ENCODE results near the gene SPRY2. TPM values are rescaled to one million over a fixed set of nuclear protein-coding genes. Genes with fewer than 3 reads are reported as not detected.

The SPRY2 gene
- polyA plus RNA-seq, 2 of the 4 experiments (the other 2 are of a cell fraction) = 5.9 to 23.1 TPM

- Histone ChIP-seq H3K4me2 (no peak overlapping the region), H3K4me1 (no peaks in the 10 kb centered on the region), H3K27ac (no peak overlapping the region), H3K9me3 (no peaks in the 10 kb centered on the region; the same call in 2 of the 3 replicates), H3K4me3 (no peak overlapping the region)
- ATAC-seq (no peak), FAIRE-seq (no peak), DNase-seq (ENCODE audit: low read depth in 1 of 2, low spot score in 1 of 2) (no peak)
- POLR2A ChIA-PET = no interaction called here
- no peak for TF ChIP-seq BCL3 (IDR thresholded peaks at IDR 0.05)
- TF ChIP-seq, protein P1, sequence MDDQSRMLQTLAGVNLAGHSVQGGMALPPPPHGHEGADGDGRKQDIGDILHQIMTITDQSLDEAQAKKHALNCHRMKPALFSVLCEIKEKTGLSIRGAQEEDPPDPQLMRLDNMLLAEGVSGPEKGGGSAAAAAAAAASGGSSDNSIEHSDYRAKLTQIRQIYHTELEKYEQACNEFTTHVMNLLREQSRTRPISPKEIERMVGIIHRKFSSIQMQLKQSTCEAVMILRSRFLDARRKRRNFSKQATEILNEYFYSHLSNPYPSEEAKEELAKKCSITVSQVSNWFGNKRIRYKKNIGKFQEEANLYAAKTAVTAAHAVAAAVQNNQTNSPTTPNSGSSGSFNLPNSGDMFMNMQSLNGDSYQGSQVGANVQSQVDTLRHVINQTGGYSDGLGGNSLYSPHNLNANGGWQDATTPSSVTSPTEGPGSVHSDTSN (IDR thresholded peaks at IDR 0.05) = no peak
- no peak for TF ChIP-seq POLR2A (IDR thresholded peaks at IDR 0.05; ENCODE audit: low read length)
- TF ChIP-seq ZC3H11A (IDR thresholded peaks at IDR 0.05) = no peak
- no peak for TF ChIP-seq FOXS1 (CRISPR knock-in tag; IDR thresholded peaks at IDR 0.05)
- no peak for TF ChIP-seq HOXB5 (CRISPR knock-in tag; IDR thresholded peaks at IDR 0.05)
- no peak for TF ChIP-seq SMC3 (IDR thresholded peaks at IDR 0.05)
- TF ChIP-seq EP300 (IDR thresholded peaks at IDR 0.05) = no peak
- CTCF ChIA-PET = interaction anchor here (1.1 kb wide), 1 partner anchor 610 kb away, joined by 3 read pairs; no protein-coding TSS in a partner anchor
Observed at GRCh38 chr13:80386002-80386401, 45.1 kb upstream of the SPRY2 start.

DNA sequence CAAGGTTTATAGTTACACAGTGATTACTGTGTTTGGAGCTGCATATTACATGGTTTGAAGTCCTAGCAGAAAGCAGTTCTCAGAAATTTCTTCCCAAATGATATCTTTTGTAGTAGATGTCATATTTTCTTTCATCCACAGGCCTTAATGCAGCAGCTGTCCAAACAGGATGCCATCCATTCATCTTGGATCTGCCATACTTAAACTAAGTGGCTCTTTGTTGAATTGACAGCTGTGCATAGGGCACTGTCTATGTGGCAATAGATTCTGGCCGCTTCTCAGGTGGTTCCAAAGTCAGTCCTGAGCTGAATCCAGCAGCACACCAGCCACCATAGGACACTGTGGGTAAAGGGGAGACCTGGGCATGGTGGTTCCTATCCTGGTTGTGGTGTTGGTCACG lies 41.6 kb upstream of the SPRY2 start:
- no peak for DNase-seq (ENCODE audit: low read depth in 1 of 2, low spot score in 1 of 2)
- 50% methylated on average over 1 of the region's 2 CpGs for WGBS (ENCODE audit: missing lambda C conversion rate)
- ChIA-PET CTCF (interaction anchor here (0.7 kb wide), 2 partner anchors 12 to 41 kb away, joined by 3 read pairs; no protein-coding TSS in a partner anchor), POLR2A (no interaction called here)
- FAIRE-seq = no peak
- TF ChIP-seq MAZ (IDR thresholded peaks at IDR 0.05; ENCODE audit: borderline replicate concordance, low read depth, low read length) (no peak), JUN (IDR thresholded peaks at IDR 0.05) (no peak), SREBF2 (IDR thresholded peaks at IDR 0.05) (no peak), MAFK (IDR thresholded peaks at IDR 0.05; ENCODE audit: partially characterized antibody) (no peak), ZNF302 (CRISPR knock-in tag; IDR thresholded peaks at IDR 0.05) (no peak), PHF8 (IDR thresholded peaks at IDR 0.05; ENCODE audit: borderline replicate concordance, low read depth) (no peak), SMC3 (IDR thresholded peaks at IDR 0.05) (no peak), CHD2 (IDR thresholded peaks at IDR 0.05; ENCODE audit: low read length, partially characterized antibody) (no peak), HES2 (IDR thresholded peaks at IDR 0.05) (no peak), ESRRA (IDR thresholded peaks at IDR 0.05; ENCODE audit: borderline replicate concordance, low read length) (no peak), KDM1A (IDR thresholded peaks at IDR 0.05; ENCODE audit: low read depth) (no peak), FOXS1 (CRISPR knock-in tag; IDR thresholded peaks at IDR 0.05) (no peak), FOSL2 (IDR thresholded peaks at IDR 0.05) (no peak), FOSL2 (CRISPR knock-in tag; IDR thresholded peaks at IDR 0.05) (no peak), RARB (CRISPR knock-in tag; IDR thresholded peaks at IDR 0.05) (no peak), RCOR1 (IDR thresholded peaks at IDR 0.05; ENCODE audit: low read depth, low read length) (no peak), POLR2AphosphoS2 (conservative IDR thresholded peaks at IDR 0.05; ENCODE audit: low read length) (no peak), NR3C1 (IDR thresholded peaks at IDR 0.05) (no peak), ELK1 (IDR thresholded peaks at IDR 0.05; ENCODE audit: low read depth, low read length) (no peak), POLR2A (IDR thresholded peaks at IDR 0.05; ENCODE audit: low read length) (no peak)
- TF ChIP-seq, protein P2, sequence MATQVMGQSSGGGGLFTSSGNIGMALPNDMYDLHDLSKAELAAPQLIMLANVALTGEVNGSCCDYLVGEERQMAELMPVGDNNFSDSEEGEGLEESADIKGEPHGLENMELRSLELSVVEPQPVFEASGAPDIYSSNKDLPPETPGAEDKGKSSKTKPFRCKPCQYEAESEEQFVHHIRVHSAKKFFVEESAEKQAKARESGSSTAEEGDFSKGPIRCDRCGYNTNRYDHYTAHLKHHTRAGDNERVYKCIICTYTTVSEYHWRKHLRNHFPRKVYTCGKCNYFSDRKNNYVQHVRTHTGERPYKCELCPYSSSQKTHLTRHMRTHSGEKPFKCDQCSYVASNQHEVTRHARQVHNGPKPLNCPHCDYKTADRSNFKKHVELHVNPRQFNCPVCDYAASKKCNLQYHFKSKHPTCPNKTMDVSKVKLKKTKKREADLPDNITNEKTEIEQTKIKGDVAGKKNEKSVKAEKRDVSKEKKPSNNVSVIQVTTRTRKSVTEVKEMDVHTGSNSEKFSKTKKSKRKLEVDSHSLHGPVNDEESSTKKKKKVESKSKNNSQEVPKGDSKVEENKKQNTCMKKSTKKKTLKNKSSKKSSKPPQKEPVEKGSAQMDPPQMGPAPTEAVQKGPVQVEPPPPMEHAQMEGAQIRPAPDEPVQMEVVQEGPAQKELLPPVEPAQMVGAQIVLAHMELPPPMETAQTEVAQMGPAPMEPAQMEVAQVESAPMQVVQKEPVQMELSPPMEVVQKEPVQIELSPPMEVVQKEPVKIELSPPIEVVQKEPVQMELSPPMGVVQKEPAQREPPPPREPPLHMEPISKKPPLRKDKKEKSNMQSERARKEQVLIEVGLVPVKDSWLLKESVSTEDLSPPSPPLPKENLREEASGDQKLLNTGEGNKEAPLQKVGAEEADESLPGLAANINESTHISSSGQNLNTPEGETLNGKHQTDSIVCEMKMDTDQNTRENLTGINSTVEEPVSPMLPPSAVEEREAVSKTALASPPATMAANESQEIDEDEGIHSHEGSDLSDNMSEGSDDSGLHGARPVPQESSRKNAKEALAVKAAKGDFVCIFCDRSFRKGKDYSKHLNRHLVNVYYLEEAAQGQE (IDR thresholded peaks at IDR 0.05) = no peak
- Histone ChIP-seq H3K9me3 (no peaks in the 10 kb centered on the region), H3K27ac (no peak overlapping the region), H3K4me3 (no peak overlapping the region), H3K4me1 (peaks cover 8% of the 10 kb centered on the region; the same call in 1 of the 3 replicates), H3K4me2 (no peak overlapping the region)
- ATAC-seq = no peak

All from A549 (cell line).